NCI-H69 (cell line): ENCODE measurements around the gene ABCD3.
"Not testable (repeated sequence)": the region's sequence is repeated elsewhere in the genome, so short reads cannot be mapped to it uniquely, and the experiment has no call there.

Experiments
- DNase-seq: peaks from one replicate; lab custom pipeline; 2025; lab: John Stamatoyannopoulos, UW

ABCD3 gene

DNA sequence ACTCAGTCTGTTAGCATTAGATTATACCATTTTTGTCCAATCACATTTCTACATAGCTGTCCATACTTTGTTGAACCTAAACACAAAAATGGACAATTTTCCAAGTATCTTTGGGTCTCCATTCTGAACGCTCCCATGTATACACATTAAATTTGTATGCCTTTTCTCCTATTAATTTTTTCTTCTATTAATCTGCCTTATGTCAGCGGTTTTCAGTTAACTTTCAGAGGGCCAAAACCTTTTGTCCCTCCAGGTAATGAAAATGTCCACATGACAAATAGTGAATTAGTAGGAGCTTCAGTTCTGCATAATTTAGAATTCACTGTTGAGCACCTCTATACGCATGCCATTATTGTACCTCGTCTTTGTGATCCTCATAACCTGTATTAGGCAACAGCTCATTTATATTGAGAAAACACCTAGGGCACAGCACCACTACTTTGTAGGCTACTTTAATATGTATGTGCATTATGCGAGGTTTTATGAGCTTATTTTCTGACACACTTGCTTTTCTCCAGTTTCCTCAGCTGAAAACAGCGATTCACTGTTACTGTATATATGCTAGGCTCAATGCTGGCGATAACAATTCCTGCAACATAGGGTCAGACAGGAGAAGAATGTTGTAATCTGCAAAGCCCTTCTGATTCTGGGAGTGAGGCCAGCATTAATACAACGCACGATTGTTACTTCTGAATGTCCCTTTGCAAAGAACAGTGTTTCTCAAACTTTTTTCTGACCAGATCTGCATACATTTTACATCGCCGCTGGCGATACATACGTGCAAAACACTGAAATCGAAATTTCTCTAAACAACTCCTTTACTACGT, 1.1 kb upstream of the ABCD3 start:
- DNase-seq = peak; percentile 28

DNA sequence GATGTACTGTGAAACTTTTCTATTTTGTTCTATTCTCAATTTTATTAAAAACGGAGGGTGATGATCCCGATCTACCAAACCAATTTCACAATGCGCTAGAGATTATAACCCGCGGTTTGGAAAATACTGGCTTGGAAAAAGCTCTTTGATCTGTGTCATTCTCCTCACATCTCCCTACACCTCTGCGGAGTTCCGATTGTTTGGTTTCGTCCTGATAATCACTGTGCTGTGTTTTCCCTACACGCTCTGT, 536 bp upstream of the ABCD3 start:
- no peak for DNase-seq

DNA sequence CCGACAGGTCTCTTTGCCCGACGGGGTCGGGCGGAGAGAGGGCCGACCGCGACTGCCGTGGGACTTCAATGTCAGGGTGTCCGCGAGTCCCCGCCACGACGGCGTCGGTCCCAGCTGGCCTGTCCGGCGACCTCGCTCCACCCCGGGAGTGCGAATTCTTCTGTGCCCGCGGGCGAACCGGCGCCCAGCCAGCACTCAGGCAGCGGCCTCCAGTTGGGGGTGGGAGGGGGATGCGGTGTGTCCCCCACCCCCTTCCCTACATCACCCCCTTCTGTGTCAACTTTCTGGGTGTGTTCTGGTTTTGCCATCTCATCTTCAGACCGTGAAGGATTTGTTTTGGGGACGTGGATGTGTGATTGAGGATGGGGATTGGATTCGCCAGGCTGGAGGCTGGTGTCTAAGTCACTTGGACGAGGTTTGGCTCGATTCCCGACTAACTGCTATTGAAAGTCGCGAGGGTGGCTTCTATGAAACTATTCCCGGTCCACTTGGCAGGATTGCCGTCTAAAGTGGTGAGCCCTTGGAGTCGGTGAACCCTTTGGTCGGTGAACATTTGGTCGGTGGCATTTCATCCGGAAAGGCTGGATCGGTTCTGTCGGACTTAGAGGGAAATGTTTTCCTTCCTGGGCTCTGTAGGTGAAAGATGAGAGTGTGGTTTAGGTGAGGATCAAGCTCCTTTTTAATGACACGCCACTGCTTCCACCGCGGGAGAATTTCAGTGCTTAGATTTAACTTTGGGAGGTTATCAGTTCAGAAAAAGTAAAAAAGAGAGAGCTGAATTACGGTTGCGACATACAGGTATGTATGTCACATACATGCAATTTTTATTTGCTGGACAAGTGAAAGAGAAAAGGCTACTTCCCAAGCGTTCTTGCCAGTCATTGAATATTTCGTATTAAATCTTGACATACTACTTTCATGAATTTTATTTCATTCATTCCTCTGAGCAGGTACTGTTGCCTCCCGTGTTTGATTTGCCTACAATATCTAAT, 771 bp downstream of the ABCD3 start:
- DNase-seq = peak; percentile 67

DNA sequence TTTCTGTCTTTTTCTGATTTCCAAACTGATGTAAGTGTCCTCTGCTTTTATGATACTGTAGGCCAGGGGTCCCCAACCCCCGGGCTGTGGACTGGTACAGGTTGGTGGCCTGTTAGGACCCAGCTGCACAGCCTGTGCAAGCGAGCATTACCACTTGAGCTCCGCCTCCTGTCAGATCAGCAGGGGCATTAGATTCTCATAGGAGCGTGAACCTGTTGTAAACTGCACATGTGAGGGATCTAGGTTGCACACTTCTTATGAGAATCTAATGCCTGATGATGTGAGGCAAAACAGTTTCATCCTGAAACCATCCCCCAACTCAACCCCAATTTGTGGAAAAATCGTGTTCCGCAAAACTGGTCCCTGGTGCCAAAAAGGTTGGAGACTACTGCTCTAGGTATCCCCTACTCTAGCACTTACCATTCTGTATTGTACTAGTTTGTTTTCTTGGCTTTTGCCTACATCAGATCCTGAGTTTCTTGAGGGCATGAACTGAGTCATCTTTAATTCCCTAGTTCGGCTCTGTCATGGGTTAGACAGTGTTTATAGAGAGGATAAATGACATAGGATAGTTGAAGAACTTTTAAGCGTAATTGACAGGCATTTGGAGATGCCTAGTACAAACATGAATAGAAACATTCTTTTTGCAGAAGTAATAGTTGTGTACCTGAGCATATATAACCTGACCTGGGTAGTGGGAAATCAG, 4.1 kb downstream of the ABCD3 start:
- no peak for DNase-seq

DNA sequence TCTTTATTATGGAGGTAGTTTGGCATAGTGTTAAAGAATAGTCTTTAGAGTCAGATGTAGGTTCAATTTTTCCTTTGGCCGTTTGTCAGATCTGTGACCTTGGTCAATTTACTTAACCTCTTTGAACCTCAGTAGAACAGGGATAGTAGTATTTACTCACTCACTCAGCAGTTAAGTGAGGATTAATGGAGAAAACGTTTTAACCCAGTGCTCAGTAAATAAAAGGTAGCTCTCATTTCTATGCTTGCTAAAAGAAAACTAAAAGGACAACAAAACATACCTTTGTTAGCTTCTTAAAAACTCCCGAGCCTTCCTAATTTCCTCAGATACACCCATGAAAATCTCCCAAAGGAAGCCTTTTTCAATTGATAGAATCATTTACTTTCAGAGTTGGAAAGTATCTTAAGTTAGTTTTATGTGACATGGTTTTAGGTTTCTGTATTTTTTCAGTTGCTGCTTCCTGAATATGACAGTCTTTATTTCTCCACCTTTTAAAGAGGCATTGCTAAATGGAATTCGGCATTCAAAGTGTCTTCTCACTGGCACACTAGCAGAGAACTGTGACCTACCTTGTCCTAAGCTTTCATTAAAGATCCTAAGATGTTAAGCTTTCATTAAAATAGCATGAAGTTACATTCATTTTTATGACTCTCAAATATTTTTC, 7.8 kb downstream of the ABCD3 start:
- peak; percentile 58 for DNase-seq

DNA sequence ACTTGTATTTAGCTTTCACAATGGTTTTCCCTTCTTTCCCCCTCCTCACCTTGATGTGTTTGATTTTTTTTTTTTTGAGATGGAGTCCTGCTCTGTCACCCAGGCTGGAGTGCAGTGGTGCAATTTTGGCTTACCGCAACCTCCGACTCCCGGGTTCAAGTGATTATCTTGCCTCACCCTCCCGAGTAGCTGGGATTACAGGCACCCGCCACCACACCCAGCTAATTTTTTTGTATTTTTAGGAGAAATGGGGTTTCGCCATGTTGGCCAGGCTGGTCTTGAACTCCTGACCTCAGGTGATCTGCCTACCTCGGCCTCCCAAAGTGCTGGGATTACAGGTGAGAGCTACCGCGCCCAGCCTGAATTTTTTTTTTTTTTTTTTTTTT, 8.3 kb downstream of the ABCD3 start:
- not testable (repeated sequence) for DNase-seq

DNA sequence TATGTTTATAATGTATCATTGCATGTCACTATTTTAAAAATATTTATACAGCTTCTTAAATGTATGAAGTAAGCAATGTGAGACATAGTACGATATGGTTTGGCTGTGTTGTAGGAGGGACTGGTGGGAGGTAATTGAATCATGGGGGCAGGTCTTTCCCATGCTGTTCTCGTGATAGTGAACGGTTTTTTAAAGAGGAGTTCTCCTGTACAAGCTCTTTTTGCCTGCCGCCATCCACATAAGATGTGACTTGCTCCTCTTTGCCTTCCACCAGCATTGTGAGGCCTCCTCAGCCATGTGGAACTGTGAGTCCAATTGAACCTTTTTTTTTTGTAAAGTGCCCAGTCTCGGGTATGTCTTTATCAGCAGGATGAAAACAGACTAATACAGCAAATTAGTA, 10.3 kb downstream of the ABCD3 start:
- no peak for DNase-seq

DNA sequence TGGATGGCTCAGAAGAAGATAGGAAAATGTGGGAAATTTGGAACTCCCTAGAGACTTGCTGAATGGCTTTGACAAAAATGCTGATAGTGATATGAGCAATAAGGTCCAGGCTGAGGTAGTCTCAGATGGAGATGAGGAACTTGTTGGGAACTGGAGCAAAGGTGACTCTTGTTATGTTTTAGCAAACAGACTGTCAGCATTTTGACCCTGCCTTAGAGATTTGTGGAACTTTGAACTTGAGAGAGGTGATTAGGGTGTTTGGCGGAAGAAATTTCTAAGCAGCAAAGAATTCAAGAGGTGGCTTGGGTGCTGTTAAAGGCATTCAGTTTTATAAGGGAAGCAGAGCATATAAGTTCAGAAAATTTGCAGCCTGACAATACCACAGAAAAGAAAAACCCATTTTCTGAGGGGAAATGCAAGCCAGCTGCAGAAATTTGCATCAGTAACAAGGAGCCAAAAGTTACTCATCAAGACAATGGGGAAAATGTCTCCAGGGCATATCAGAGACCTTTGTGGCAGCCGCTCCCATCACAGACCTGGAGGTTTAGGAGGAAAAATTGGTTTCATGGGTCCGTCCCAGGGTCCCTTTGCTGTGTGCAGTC, 10.8 kb downstream of the ABCD3 start:
- not testable (repeated sequence) for DNase-seq

DNA sequence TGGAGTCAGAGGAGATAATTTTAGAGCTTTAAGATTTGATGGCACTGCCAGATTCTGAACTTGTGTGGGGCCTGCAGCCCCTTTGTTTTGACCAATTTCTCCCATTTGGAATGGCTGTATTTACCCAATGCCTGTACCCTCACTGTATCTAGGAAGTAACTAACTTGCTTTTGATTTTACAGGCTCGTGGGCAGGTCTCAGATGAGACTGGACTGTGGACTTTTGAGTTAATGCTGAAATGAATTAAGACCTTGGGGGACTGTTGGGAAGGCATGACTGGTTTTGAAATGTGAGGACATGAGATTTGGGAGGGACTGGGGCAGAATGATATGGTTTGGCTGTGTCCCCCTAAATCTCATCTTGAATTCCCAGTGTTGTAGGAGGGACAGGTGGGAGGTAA, 11.9 kb downstream of the ABCD3 start:
- not testable (repeated sequence) for DNase-seq

DNA sequence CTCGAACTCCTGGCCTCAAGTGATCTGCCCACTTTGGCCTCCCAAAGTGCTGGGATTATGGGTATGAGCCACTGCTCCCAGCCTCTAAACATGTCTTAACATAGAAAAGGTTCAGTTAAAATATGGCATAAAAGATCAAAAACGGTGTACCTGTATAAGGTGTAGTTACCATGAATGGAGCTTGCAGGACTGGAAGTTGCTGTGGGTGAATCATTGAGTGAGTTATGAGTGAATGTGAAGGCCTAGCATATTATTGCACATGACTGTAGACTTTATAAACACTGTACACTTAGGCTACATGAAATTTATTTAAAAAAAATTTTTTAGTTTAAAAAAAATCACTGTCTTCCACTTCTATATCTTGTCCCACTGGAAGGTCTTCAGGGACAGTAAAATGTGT, 15.7 kb downstream of the ABCD3 start:
- no peak for DNase-seq

DNA sequence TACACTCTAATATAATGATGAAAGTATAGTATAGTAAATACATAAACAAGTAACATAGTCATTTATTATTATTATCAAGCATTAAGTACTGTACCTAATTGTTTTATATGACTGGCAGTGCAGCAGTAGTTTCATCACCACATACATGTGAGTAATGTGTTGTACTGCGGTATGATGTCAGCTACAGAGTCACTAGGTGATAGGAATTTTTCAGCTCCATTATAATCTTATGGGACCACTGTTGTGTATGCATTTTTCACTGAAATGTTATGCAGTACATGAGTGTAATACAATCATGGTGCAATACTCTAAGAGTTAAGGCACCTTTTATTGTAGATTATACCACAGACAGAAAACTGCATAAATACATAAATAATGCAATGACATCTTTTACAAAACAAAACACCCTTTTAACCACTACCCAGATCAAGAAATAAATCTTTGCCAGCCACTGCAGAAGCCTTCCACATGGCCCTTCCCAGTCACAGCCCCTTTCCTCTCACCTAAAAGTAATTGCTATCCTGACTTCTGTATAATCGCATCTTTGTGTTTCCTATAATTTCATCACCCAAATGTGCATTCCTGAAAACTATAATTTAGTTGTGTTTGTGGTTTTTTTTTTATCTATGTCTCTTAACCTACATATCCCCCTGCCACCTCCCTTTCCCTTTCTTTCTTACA, 16.3 kb downstream of the ABCD3 start:
- DNase-seq = no peak

DNA sequence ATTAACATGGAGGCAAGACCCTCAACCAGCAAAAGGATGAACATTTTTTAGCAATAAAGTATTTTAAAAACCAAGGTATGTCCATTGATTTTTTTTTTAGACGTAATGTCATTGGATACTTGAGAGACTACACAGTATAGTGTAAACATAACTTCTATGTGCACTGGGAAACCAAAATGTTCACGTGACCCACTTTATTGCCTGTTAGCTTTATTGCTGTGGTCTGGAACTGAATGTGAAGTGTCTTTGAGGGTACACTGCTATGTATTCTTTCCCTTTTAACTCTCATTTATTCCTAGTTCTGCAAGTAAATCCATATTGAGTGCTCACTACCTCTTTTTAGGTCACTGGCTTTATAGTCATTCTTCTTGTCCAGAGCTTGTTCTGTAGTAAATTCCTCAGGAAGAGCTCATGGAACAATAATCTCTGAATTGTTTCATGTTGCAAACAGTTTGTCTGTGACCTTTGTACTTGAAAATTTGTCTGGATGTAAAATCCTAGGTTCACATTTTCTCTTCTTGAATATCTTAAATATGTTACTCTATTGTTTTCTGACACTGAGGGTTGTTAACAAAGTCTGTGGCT, 20.6 kb downstream of the ABCD3 start:
- DNase-seq = no peak

DNA sequence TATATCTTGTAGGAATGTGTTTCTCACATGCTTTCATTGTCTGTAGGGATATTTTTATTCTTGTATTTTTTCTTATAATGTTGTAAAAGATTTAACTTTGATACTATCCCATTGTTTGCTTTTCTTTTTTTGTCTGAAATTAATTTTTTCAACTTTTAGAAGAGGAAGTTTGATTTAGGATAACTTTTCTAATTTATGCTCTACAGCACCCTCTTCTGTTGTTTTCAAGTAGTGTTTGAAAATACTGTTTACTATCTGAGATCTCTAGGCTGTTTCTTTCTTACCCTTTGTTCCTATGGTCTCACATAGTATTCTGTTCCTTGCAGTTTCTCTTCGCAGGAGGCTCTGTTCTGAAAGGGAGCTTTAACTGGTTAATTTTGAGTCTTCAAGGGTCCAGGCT, 21.9 kb downstream of the ABCD3 start:
- DNase-seq = no peak

DNA sequence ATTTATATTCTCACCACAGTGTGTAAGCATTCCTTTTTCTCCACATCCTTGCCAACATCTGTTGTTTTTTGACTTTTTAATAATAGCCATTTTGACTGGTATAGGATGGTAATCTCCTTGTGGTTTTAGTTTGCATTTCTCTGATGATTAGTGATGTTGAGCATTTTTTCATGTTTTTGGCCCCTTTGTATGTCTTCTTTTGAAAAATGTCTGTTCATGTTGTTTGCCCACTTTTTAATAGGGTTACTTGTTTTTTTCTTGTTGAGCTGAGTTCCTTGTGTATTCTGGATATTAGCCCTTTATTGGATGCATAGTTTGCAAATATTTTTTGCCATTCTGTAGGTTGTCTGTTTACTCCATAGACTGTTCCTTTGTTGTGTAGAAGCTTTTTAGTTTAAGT, 24.9 kb downstream of the ABCD3 start:
- not testable (repeated sequence) for DNase-seq

DNA sequence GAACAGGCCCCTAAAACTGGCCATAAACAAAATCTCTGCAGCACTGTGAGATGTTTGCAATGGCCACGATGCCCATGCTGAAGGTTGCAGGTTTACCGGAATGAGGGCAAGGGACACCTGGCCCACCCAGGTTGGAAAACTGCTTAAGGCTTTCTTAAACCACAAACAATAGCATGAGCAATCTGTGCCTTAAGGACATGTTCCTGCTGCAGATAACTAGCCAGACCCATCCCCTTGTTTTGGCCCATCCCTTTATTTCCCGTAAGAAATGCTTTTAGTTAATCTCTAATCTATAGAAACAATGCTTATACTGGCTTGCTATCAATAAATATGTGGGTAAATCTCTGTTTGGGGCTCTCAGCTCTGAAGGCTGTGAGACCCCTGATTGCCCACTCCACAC, 26.6 kb downstream of the ABCD3 start:
- DNase-seq = not testable (repeated sequence)

DNA sequence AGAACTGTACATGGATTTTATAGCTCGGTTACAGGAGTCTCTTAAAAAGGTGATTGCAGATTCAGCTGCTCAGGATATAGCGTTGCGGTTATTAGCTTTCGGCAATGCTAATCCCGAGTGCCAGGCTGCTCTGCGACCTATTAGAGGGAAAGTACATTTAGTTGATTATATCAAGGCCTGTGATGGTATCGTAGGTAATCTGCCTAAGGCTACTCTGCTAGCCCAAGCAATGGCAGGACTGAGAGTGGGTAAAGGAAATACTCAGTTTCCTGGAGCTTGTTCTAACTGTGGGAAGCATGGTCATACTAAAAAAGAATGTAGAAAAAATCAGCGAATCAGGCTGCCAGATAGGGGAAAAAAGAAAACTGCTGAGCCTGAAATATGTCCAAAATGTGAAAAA, 27.5 kb downstream of the ABCD3 start:
- DNase-seq = not testable (repeated sequence)

DNA sequence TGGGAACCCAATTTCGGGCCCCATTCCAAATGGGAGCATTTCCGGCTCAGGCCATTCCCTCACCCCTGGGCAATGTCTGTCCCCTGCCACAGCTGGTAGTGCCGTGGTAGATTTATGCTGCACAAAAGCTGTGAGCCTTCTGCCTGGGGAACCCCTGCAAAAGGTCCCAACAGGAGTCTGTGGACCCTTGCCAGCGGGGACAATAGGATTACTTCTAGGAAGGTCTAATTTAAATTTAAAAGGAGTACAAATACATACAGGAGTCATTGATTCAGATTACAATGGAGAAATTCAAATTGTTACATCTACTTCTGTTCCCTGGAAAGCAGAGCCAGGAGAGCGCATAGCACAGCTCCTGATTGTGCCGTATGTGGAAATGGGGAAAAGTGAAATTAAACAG, 28.0 kb downstream of the ABCD3 start:
- DNase-seq = not testable (repeated sequence)

DNA sequence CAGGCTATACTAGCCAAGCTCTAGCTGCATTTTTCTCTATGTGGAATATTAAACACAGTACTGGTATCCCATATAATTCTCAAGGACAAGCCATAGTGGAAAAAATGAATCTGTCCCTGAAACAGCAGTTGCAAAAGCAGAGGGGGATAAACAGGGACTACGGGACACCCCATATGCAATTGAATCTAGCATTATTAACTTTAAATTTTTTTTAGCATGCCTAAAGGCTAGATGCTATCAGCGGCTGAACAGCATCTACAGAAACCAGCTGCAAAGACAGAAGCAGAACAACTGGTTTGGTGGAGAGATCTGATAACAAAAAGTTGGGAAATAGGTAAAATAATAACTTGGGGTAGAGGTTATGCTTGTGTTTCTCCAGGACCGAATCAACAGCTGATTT, 30.6 kb downstream of the ABCD3 start:
- DNase-seq = not testable (repeated sequence)

DNA sequence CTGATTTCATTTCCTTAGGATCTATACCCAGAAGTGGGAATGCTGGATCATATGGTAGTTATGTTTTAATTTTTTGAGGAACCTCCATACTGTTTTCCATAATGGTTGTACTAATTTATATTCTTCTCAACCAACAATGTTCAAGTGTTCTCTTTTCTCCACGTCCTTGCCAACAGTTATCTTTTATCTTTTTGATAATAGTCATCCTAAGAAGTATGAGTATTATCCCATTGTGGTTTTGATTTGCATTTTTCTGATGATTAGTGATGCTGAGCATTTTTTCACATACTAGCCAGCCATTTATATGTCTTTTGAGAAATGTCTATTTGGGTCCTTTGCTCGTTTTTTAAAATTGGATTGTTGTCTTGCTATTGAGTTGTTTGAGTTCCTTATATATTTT, 38.5 kb downstream of the ABCD3 start:
- no peak for DNase-seq

DNA sequence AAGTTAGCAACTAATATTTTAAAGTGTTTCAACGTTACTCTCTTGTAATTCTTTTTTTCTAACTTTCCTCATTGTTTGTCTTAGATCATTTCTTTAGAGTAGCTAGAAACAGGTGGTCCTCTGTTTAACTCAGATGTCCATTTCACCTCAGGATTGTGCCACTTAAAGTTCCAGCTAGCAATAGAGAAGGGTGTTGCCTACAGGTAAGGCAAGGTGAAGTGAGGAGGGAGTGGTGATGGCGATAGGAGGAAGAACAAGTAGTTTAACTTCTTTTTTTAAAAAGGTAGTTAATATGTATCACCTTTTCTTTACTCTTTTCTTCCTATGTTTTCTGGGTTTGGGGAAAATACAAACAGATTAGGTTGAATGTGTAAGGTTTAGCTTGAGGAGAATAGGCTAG, 44.4 kb downstream of the ABCD3 start:
- DNase-seq = no peak
